Spinal cord (tissue), 10 donors: ENCODE measurements around the gene PIK3R6. TPM values are rescaled to one million over a fixed set of nuclear protein-coding genes. Genes with fewer than 3 reads are reported as not detected.
"Not testable (repeated sequence)": the region's sequence is repeated elsewhere in the genome, so short reads cannot be mapped to it uniquely, and the experiment has no call there.

Experiments
- DNase-seq, 6 donors: peaks; one replicate each; pipeline versions ENCODE4 v3.0.0 to v3.0.0-alpha.2; 2013 to 2015; ENCODE audit warnings: low spot score in 6 of 6, low read depth in 4 of 6
- H3K27ac ChIP-seq: one replicate; pipeline ENCODE4 v1.5.1; 2013; ENCODE audit warnings: low read depth, low read length, control low read depth
- H3K27me3 ChIP-seq: one replicate; pipeline ENCODE4 v1.6.1; 2013; ENCODE audit warnings: low read length; ENCODE audit not compliant: control insufficient read depth, insufficient read depth
- H3K36me3 ChIP-seq: one replicate; pipeline ENCODE4 v1.6.1; 2013; ENCODE audit warnings: low read length; ENCODE audit not compliant: control insufficient read depth, insufficient read depth
- H3K4me1 ChIP-seq: one replicate; pipeline ENCODE4 v1.6.1; 2013; ENCODE audit warnings: low read length; ENCODE audit not compliant: control insufficient read depth, insufficient read depth
- H3K4me3 ChIP-seq: one replicate; pipeline ENCODE4 v1.5.1; 2013; ENCODE audit warnings: low read depth, low read length, control low read depth
- H3K9me3 ChIP-seq: one replicate; pipeline ENCODE4 v1.6.1; 2013; ENCODE audit warnings: low read length; ENCODE audit not compliant: control insufficient read depth, insufficient read depth
- WGBS: methylation state at CpG from one replicate; pipeline ENCODE4 v1.1.5; 2013; ENCODE audit warnings: missing lambda C conversion rate; ENCODE audit not compliant: insufficient coverage; 5-methylcytosine and 5-hydroxymethylcytosine counted together
- polyA plus RNA-seq, 2 donors: library from polyadenylated mRNA; unstranded; fragments of 120-200 nt; gene quantifications; one replicate each; pipeline ENCODE4 v1.2.1, GENCODE V29; 2013; ENCODE audit not compliant: insufficient read length in 2 of 2
- total RNA-seq, 2 donors: library from RNA; depleted of rRNA in 1 of 2; stranded (reverse); fragments of 120-200 nt in 1 of 2; fragments of >200 nt in 1 of 2; gene quantifications; one replicate each; pipeline versions ENCODE4 v1.2.3 to v1.2.4, GENCODE V29; 2013 to 2014
- donor health status: healthy.

PIK3R6 gene
- total and polyA plus RNA-seq, 4 donors, result 0.50 to 4.7 (median 2.1) TPM

GRCh38 chr17:8818654-8819330, 48.7 kb downstream of the PIK3R6 start:
- WGBS, result 40% methylated on average over 3 of the region's 3 CpGs
- DNase-seq, result no peak
- H3K4me1 ChIP-seq, result no peaks in the 10 kb centered on the region
- H3K27me3 ChIP-seq, result no peaks in the 10 kb centered on the region
- no peak overlapping the region for H3K27ac ChIP-seq
- no peaks in the 10 kb centered on the region for H3K9me3 ChIP-seq
- no peaks in the 10 kb centered on the region for H3K36me3 ChIP-seq
- no peak overlapping the region for H3K4me3 ChIP-seq

- Histone ChIP-seq H3K27me3 (no peaks in the 10 kb centered on the region), H3K9me3 (no peaks in the 10 kb centered on the region), H3K4me1 (no peaks in the 10 kb centered on the region), H3K4me3 (no peak overlapping the region), H3K36me3 (no peaks in the 10 kb centered on the region), H3K27ac (no peak overlapping the region)
- no peak for DNase-seq
- WGBS, result 89% methylated on average over 8 of the region's 8 CpGs
Observed at GRCh38 chr17:8818047-8818446, 49.4 kb downstream of the PIK3R6 start.

GRCh38 chr17:8806926-8807550, 60.4 kb downstream of the PIK3R6 start:
- no peak overlapping the region for H3K27ac ChIP-seq

GRCh38 chr17:8806253-8806925, 61.1 kb downstream of the PIK3R6 start:
- no peak for DNase-seq
- Histone ChIP-seq H3K36me3 (no peaks in the 10 kb centered on the region), H3K4me1 (no peaks in the 10 kb centered on the region), H3K27me3 (no peaks in the 10 kb centered on the region), H3K27ac (no peak overlapping the region), H3K4me3 (no peak overlapping the region), H3K9me3 (no peaks in the 10 kb centered on the region)
- 81% methylated on average over 3 of the region's 3 CpGs for WGBS

More at GRCh38 chr17:8806926-8807550, 60.4 kb downstream of the PIK3R6 start:
- Histone ChIP-seq H3K9me3 (no peaks in the 10 kb centered on the region), H3K4me3 (no peak overlapping the region), H3K4me1 (no peaks in the 10 kb centered on the region), H3K27me3 (no peaks in the 10 kb centered on the region), H3K36me3 (no peaks in the 10 kb centered on the region)
- no CpG with 5 or more reads among the region's 4 CpGs for WGBS
- DNase-seq, result no peak

- not testable (repeated sequence) for DNase-seq, H3K27me3 ChIP-seq, H3K4me1 ChIP-seq, H3K4me3 ChIP-seq, H3K27ac ChIP-seq, H3K36me3 ChIP-seq, H3K9me3 ChIP-seq
- 100% methylated on average over 3 of the region's 10 CpGs for WGBS
Observed at GRCh38 chr17:8805396-8805795, 62.1 kb downstream of the PIK3R6 start.

- no peak for DNase-seq
- Histone ChIP-seq H3K9me3 (no peaks in the 10 kb centered on the region), H3K4me3 (no peak overlapping the region), H3K27me3 (peaks cover 11% of the 10 kb centered on the region), H3K4me1 (no peaks in the 10 kb centered on the region), H3K36me3 (no peaks in the 10 kb centered on the region), H3K27ac (no peak overlapping the region)
- 76% methylated on average over 15 of the region's 19 CpGs for WGBS
Observed at GRCh38 chr17:8803531-8804420, 63.7 kb downstream of the PIK3R6 start.

- Histone ChIP-seq H3K4me1 (no peaks in the 10 kb centered on the region), H3K9me3 (no peaks in the 10 kb centered on the region), H3K4me3 (no peak overlapping the region), H3K27me3 (peaks cover 23% of the 10 kb centered on the region), H3K36me3 (no peaks in the 10 kb centered on the region), H3K27ac (no peak overlapping the region)
- WGBS, result 75% methylated on average over 4 of the region's 6 CpGs
- no peak for DNase-seq
Observed at GRCh38 chr17:8801135-8801840, 66.2 kb downstream of the PIK3R6 start.

- no peak for DNase-seq
- Histone ChIP-seq H3K9me3 (no peaks in the 10 kb centered on the region), H3K27ac (no peak overlapping the region), H3K4me3 (no peak overlapping the region), H3K4me1 (no peaks in the 10 kb centered on the region), H3K36me3 (no peaks in the 10 kb centered on the region), H3K27me3 (peaks cover 23% of the 10 kb centered on the region)
- 29% methylated on average over 1 of the region's 2 CpGs for WGBS
Observed at GRCh38 chr17:8800656-8801055, 66.8 kb downstream of the PIK3R6 start.
